H1 (cell line): ENCODE data around the gene SPATS1. TPM values are rescaled to one million over a fixed set of nuclear protein-coding genes. Genes with fewer than 3 reads are reported as not detected.

Source experiments
- CTCF ChIA-PET: fragments of 300-600 bp; sonication (Branson Sonifier 250); formaldehyde crosslinking; loops from one replicate; lab custom pipeline; 2021; ENCODE audit not compliant: partially characterized antibody; lab: Charles Lee
- POLR2A ChIA-PET: fragments of 300-600 bp; sonication (Branson Sonifier 250); formaldehyde crosslinking; loops from one replicate; lab custom pipeline; 2021; ENCODE audit warnings: inconsistent platforms; ENCODE audit not compliant: partially characterized antibody; lab: Charles Lee
- DNase-seq, 2 experiments: peaks; one replicate each; pipeline versions ENCODE4 v3.0.0 to v3.0.0-alpha.2; 2010 to 2022; ENCODE audit warnings: low spot score in 2 of 2, low read depth in 1 of 2, mixed read lengths in 1 of 2
- FAIRE-seq: peaks from 2 replicates; lab custom pipeline; 2011; peaks lifted over from hg19 to GRCh38; lab: Jason Lieb, UNC
- H2AFZ ChIP-seq: 2 replicates; pipeline ENCODE4 v1.8.1; 2012; ENCODE audit warnings: low read length, inconsistent platforms
- H2AK5ac ChIP-seq: 2 replicates; pipeline ENCODE4 v1.6.1; 2013; ENCODE audit warnings: low read depth, low read length
- H2BK120ac ChIP-seq: replicated peaks from 2 replicates; pipeline ENCODE3; 2013; ENCODE audit warnings: low read depth, low read length, inconsistent platforms
- H2BK12ac ChIP-seq: 2 replicates; pipeline ENCODE4 v1.6.1; 2013; ENCODE audit warnings: low read depth, low read length
- H2BK15ac ChIP-seq: 2 replicates; pipeline ENCODE4 v1.6.1; 2013; ENCODE audit warnings: low read length
- H2BK20ac ChIP-seq: 2 replicates; pipeline ENCODE4 v1.6.1; 2013; ENCODE audit warnings: low read length
- H2BK5ac ChIP-seq: 2 replicates; pipeline ENCODE4 v1.6.1; 2013; ENCODE audit warnings: low read depth, low read length
- H3K14ac ChIP-seq: 2 replicates; pipeline ENCODE4 v1.6.1; 2013; ENCODE audit warnings: inconsistent platforms; ENCODE audit not compliant: insufficient read length
- H3K18ac ChIP-seq: 2 replicates; pipeline ENCODE4 v1.6.1; 2013; ENCODE audit warnings: low read length; ENCODE audit errors: extremely low read depth
- H3K23ac ChIP-seq: 2 replicates; pipeline ENCODE4 v1.6.1; 2013; ENCODE audit warnings: inconsistent platforms; ENCODE audit not compliant: insufficient read length
- H3K23me2 ChIP-seq: 2 replicates; pipeline ENCODE4 v1.6.1; 2013; ENCODE audit warnings: low read depth, low read length
- H3K27ac ChIP-seq: 2 replicates; pipeline ENCODE4 v1.6.1; 2011; ENCODE audit warnings: low read depth, low read length, inconsistent platforms
- H3K27me3 ChIP-seq, 4 experiments: replicated peaks in 1 of 4; 1 replicate in 1 of 4; 2 replicates in 3 of 4; pipeline versions ENCODE4 v1.6.1 to v1.8.1; 2011 to 2013; ENCODE audit warnings: low read length in 3 of 4, mild to moderate bottlenecking in 3 of 4, inconsistent platforms in 2 of 4, mixed read lengths in 2 of 4, moderate library complexity in 1 of 4; ENCODE audit not compliant: control insufficient read depth in 3 of 4, insufficient read depth in 3 of 4; ENCODE audit errors: extremely low read depth in 1 of 4
- H3K36me3 ChIP-seq, 4 experiments: 2 replicates each; pipeline versions ENCODE4 v1.6.1 to v1.8.1; 2011 to 2013; ENCODE audit warnings: mild to moderate bottlenecking in 4 of 4, low read length in 3 of 4, moderate library complexity in 2 of 4, control low read depth in 1 of 4, inconsistent platforms in 1 of 4; ENCODE audit not compliant: insufficient read depth in 4 of 4, control insufficient read depth in 2 of 4
- H3K4ac ChIP-seq: replicated peaks from 2 replicates; pipeline ENCODE3; 2013; ENCODE audit warnings: low read length, low read depth, mixed read lengths, inconsistent platforms; ENCODE audit not compliant: insufficient read length
- H3K4me1 ChIP-seq, 4 experiments: replicated peaks in 1 of 4; 1 replicate in 1 of 4; 2 replicates in 3 of 4; pipeline versions ENCODE4 v1.6.1 to v1.8.1; 2011 to 2013; ENCODE audit warnings: low read length in 3 of 4, inconsistent platforms in 2 of 4, mixed read lengths in 1 of 4; ENCODE audit not compliant: insufficient read depth in 4 of 4, control insufficient read depth in 3 of 4
- H3K4me2 ChIP-seq, 2 experiments: 2 replicates each; pipeline versions ENCODE4 v1.6.1 to v1.8.1; 2011 to 2013; ENCODE audit warnings: low read depth in 2 of 2, low read length in 2 of 2, control low read depth in 1 of 2, inconsistent platforms in 1 of 2, mild to moderate bottlenecking in 1 of 2; ENCODE audit not compliant: insufficient read depth in 1 of 2
- H3K4me3 ChIP-seq, 4 experiments: fragments of 200-600, 300-600 bp in 1 of 4; sonication (generic), shearing (Covaris generic), sonication (Bioruptor Twin) in 1 of 4; 2 replicates each; pipeline versions ENCODE4 v1.5.1 to v1.8.1; 2011 to 2016; ENCODE audit warnings: low read length in 4 of 4, low read depth in 3 of 4, control low read depth in 2 of 4, inconsistent platforms in 2 of 4, mild to moderate bottlenecking in 2 of 4, mixed read lengths in 1 of 4, moderate library complexity in 1 of 4; ENCODE audit not compliant: insufficient read depth in 2 of 4; ENCODE audit errors: extremely low read depth in 1 of 4
- H3K56ac ChIP-seq: replicated peaks from 2 replicates; pipeline ENCODE3; 2013; ENCODE audit warnings: low read depth, mild to moderate bottlenecking, mixed read lengths, low read length, inconsistent platforms; ENCODE audit not compliant: insufficient read length
- H3K79me1 ChIP-seq: 2 replicates; pipeline ENCODE4 v1.6.1; 2013; ENCODE audit warnings: low read depth, low read length, control low read depth
- H3K79me2 ChIP-seq, 2 experiments: 2 replicates each; pipeline versions ENCODE4 v1.6.1 to v1.8.1; 2012 to 2013; ENCODE audit warnings: low read length in 2 of 2, mild to moderate bottlenecking in 2 of 2, inconsistent platforms in 1 of 2; ENCODE audit not compliant: insufficient read depth in 2 of 2, control insufficient read depth in 1 of 2
- H3K9ac ChIP-seq, 4 experiments: replicated peaks in 1 of 4; 1 replicate in 1 of 4; 2 replicates in 3 of 4; pipeline versions ENCODE4 v1.6.1 to v1.8.1; 2011 to 2013; ENCODE audit warnings: low read depth in 3 of 4, low read length in 3 of 4, control low read depth in 2 of 4, mild to moderate bottlenecking in 2 of 4, moderate library complexity in 2 of 4, inconsistent platforms in 1 of 4; ENCODE audit errors: extremely low read depth in 1 of 4
- H3K9me3 ChIP-seq, 2 experiments: 2 replicates each; pipeline versions ENCODE4 v1.6.1 to v1.8.1; 2012 to 2013; ENCODE audit warnings: mild to moderate bottlenecking in 2 of 2, moderate library complexity in 2 of 2, control low read depth in 1 of 2, inconsistent platforms in 1 of 2, low read depth in 1 of 2, low read length in 1 of 2, mixed read lengths in 1 of 2; ENCODE audit not compliant: insufficient read depth in 2 of 2
- H4K20me1 ChIP-seq, 2 experiments: replicated peaks in 1 of 2; 2 replicates each; pipeline versions ENCODE3 to v1.8.1; 2011 to 2013; ENCODE audit warnings: inconsistent platforms in 2 of 2, low read length in 2 of 2, mild to moderate bottlenecking in 1 of 2; ENCODE audit not compliant: insufficient read depth in 2 of 2, control insufficient read depth in 1 of 2
- H4K5ac ChIP-seq: 2 replicates; pipeline ENCODE4 v1.6.1; 2013; ENCODE audit warnings: low read length, low read depth, mixed read lengths, inconsistent platforms; ENCODE audit not compliant: insufficient read length
- H4K8ac ChIP-seq: 2 replicates; pipeline ENCODE4 v1.8.0; 2013; ENCODE audit warnings: mild to moderate bottlenecking, moderate library complexity, low read length, inconsistent platforms; ENCODE audit not compliant: insufficient read depth; ENCODE audit errors: extremely low read depth
- H4K91ac ChIP-seq: replicated peaks from 2 replicates; pipeline ENCODE3; 2013; ENCODE audit warnings: low read length, mixed read lengths, inconsistent platforms; ENCODE audit not compliant: insufficient read length
- EGR1 ChIP-seq: IDR thresholded peaks from 2 replicates; pipeline ENCODE4 v1.6.1; 2011; ENCODE audit warnings: low read depth, low read length, borderline replicate concordance
- JUND ChIP-seq: IDR thresholded peaks from 2 replicates; pipeline ENCODE4 v1.6.1; 2011; ENCODE audit warnings: mild to moderate bottlenecking, improper control_type of control experiment, low read length
- KDM5A ChIP-seq: fragments of 200-600 bp; IDR thresholded peaks from 2 replicates; pipeline ENCODE4 v1.7.1; 2012; ENCODE audit warnings: mild to moderate bottlenecking, low read length, inconsistent platforms, mixed read lengths
- NRF1 ChIP-seq: IDR thresholded peaks from 2 replicates; pipeline ENCODE4 v1.6.1; 2011; ENCODE audit warnings: mild to moderate bottlenecking, low read depth, low read length, improper control_type of control experiment
- SIX5 ChIP-seq: IDR thresholded peaks from 2 replicates; pipeline ENCODE4 v1.6.1; 2011; ENCODE audit warnings: mild to moderate bottlenecking, low read depth, low read length
- SUZ12 ChIP-seq: fragments of 200-600 bp; sonication (generic); IDR thresholded peaks from 2 replicates; pipeline ENCODE4 v1.6.1; 2012; ENCODE audit warnings: mild to moderate bottlenecking, inconsistent platforms, low read length, moderate library complexity, mixed read lengths
- TEAD4 ChIP-seq: IDR thresholded peaks from 2 replicates; pipeline ENCODE4 v1.6.1; 2012; ENCODE audit warnings: low read depth, low read length, inconsistent platforms, mixed read lengths
- WGBS, 2 experiments: shearing (Covaris generic) in 1 of 2; methylation state at CpG; one replicate each; pipeline versions ENCODE4 v1.1.6 to v1.1.7; 2013 to 2015; ENCODE audit warnings: low lambda C conversion rate in 2 of 2, mixed read lengths in 2 of 2, inconsistent platforms in 1 of 2, low coverage in 1 of 2, missing lambda C conversion rate in 1 of 2; ENCODE audit not compliant: insufficient replicate concordance in 2 of 2, insufficient coverage in 1 of 2, insufficient read length in 1 of 2; ENCODE audit errors: extremely low coverage in 1 of 2, missing lambda C conversion rate in 1 of 2; 5-methylcytosine and 5-hydroxymethylcytosine counted together
- polyA plus RNA-seq, 7 experiments: library from polyadenylated mRNA; depleted of rRNA in 3 of 7; stranded (reverse) in 5 of 7; unstranded in 2 of 7; fragments of >200 nt in 5 of 7; fragments of 200-250 nt in 2 of 7; gene quantifications; 1 replicate in 5 of 7; 2 replicates in 1 of 7; 4 replicates in 1 of 7; pipeline versions ENCODE4 v1.2.1 to v1.2.3, GENCODE V29; 2011 to 2013; ENCODE audit warnings: missing spikeins in 2 of 7, mixed read lengths in 2 of 7
- total RNA-seq: library from RNA; stranded (reverse); fragmentation: NEBNext Ultra II Directional; extraction: Animal tissue kit (Norgen Biotek cat#: 25700); gene quantifications from 2 replicates; pipeline ENCODE4 v1.2.1, GENCODE V29; 2021
- TF ChIP-seq, protein P1 (sequence below): IDR thresholded peaks from 2 replicates; pipeline ENCODE4 v1.6.1; 2012; ENCODE audit warnings: low read length, inconsistent platforms

SPATS1 gene
- total and polyA plus RNA-seq, 2 of the 8 experiments (the other 6 are each of a cell fraction or from before 2014, with no cell fraction given) = not detected

DNA sequence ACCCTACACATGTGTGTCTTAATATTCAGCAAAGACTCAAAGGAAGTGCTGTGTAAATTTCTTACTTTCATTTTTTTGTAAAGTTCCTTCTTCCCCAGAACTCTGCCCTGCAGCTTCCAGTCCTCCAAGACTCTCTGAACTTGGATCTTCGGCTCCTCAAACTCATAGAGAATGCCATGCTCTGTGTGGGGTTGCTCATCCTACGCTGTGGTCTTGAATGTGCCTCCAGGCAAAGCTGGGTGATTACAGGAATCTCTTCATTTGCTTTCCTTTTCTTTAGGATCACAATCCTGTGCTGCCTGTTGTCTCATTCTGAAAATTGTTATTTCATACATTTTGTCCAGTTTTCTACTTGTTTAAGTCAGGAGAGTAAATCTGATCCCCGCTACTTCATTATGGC lies 30.6 kb downstream of the SPATS1 start:
- no peak overlapping the region for H4K5ac ChIP-seq
- FAIRE-seq (no peak), DNase-seq (no peak)
- H3K79me2 ChIP-seq = no peaks in the 10 kb centered on the region
- no peak overlapping the region for H3K4ac ChIP-seq
- peak overlapping the region; percentile 57; the same call in 1 of the 2 replicates for H2AFZ ChIP-seq
- no peak overlapping the region for H2BK5ac ChIP-seq
- no peaks in the 10 kb centered on the region for H3K36me3 ChIP-seq
- H3K27ac ChIP-seq = no peak overlapping the region
- H2BK12ac ChIP-seq = no peak overlapping the region
- H3K9me3 ChIP-seq = no peaks in the 10 kb centered on the region
- H4K91ac ChIP-seq = no peak overlapping the region
- H3K14ac ChIP-seq = no peak overlapping the region
- CTCF ChIA-PET = no interaction called here
- H2BK20ac ChIP-seq = no peak overlapping the region
- H3K27me3 ChIP-seq = no peaks in the 10 kb centered on the region
- no peak for TF ChIP-seq EGR1
- no peak for TF ChIP-seq TEAD4
- TF ChIP-seq SUZ12 = no peak
- no peak for TF ChIP-seq KDM5A
- TF ChIP-seq, protein P1, sequence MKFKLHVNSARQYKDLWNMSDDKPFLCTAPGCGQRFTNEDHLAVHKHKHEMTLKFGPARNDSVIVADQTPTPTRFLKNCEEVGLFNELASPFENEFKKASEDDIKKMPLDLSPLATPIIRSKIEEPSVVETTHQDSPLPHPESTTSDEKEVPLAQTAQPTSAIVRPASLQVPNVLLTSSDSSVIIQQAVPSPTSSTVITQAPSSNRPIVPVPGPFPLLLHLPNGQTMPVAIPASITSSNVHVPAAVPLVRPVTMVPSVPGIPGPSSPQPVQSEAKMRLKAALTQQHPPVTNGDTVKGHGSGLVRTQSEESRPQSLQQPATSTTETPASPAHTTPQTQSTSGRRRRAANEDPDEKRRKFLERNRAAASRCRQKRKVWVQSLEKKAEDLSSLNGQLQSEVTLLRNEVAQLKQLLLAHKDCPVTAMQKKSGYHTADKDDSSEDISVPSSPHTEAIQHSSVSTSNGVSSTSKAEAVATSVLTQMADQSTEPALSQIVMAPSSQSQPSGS = no peak
- TF ChIP-seq NRF1 = no peak
- no peak for TF ChIP-seq SIX5
- no peak for TF ChIP-seq JUND
- H3K23ac ChIP-seq = no peak overlapping the region
- H4K20me1 ChIP-seq = no peaks in the 10 kb centered on the region
- no peak overlapping the region for H2BK120ac ChIP-seq
- no peaks in the 10 kb centered on the region for H3K23me2 ChIP-seq
- H3K9ac ChIP-seq = no peak overlapping the region
- no peak overlapping the region for H3K4me2 ChIP-seq
- WGBS, 2 experiments = 90% methylated on average over 3 of the region's 3 CpGs; no CpG with 5 or more reads in 1 of the 2 experiments
- H3K4me1 ChIP-seq = no peaks in the 10 kb centered on the region
- no peak overlapping the region for H2AK5ac ChIP-seq
- H4K8ac ChIP-seq = no peak overlapping the region
- H3K18ac ChIP-seq = no peak overlapping the region
- H3K4me3 ChIP-seq = no peak overlapping the region
- H3K56ac ChIP-seq = no peak overlapping the region
- POLR2A ChIA-PET = no interaction called here
- H3K79me1 ChIP-seq = no peaks in the 10 kb centered on the region
- no peak overlapping the region for H2BK15ac ChIP-seq
